Dedifferentiated amniotic fluid mesenchymal stem cell (primary cell): Measurements from ENCODE around the gene DENND4C.
"Not testable (repeated sequence)": the region's sequence is repeated elsewhere in the genome, so short reads cannot be mapped to it uniquely, and the experiment has no call there.

ENCODE experiments used
- DNase-seq: peaks from one replicate; pipeline ENCODE4 v3.0.0-alpha.2; 2016; ENCODE audit errors: extremely low spot score

Gene DENND4C

GRCh38 chr9:19410195-19410503 lies 179.7 kb downstream of the DENND4C start:
- no peak for DNase-seq

GRCh38 chr9:19410594-19410993 lies 180.1 kb downstream of the DENND4C start:
- no peak for DNase-seq

GRCh38 chr9:19411316-19411715 lies 180.8 kb downstream of the DENND4C start:
- no peak for DNase-seq

GRCh38 chr9:19413456-19413855 lies 183.0 kb downstream of the DENND4C start:
- not testable (repeated sequence) for DNase-seq

- no peak for DNase-seq
These were observed 185.7 kb downstream of the DENND4C start for GRCh38 chr9:19416143-19416542.

GRCh38 chr9:19420877-19421276 lies 190.4 kb downstream of the DENND4C start:
- no peak for DNase-seq
